BLaER1 treated with 17β-estradiol and CSF1 and Interleukin-3, amounts not matched to agents 10 nM and 100 nM (cell line): ENCODE data around the gene PLIN3.
"Not testable (repeated sequence)": the region's sequence is repeated elsewhere in the genome, so short reads cannot be mapped to it uniquely, and the experiment has no call there.

Source experiments
- H3K27ac ChIP-seq, 11 experiments: shearing (Covaris generic); formaldehyde crosslinking; 2 replicates each; pipeline ENCODE4 v1.8.1; 2022
- H3K27me3 ChIP-seq, 11 experiments: shearing (Covaris generic); formaldehyde crosslinking; 2 replicates each; pipeline ENCODE4 v1.8.1; 2022
- H3K36me3 ChIP-seq, 11 experiments: shearing (Covaris generic); formaldehyde crosslinking; 2 replicates each; pipeline ENCODE4 v1.8.1; 2022
- H3K4me1 ChIP-seq, 10 experiments: shearing (Covaris generic); formaldehyde crosslinking; 2 replicates each; pipeline ENCODE4 v1.8.1; 2022
- H3K4me2 ChIP-seq, 11 experiments: shearing (Covaris generic); formaldehyde crosslinking; 2 replicates each; pipeline ENCODE4 v1.8.1; 2022
- H3K4me3 ChIP-seq, 10 experiments: shearing (Covaris generic); formaldehyde crosslinking; 2 replicates each; pipeline ENCODE4 v1.8.1; 2022
- H3K9ac ChIP-seq, 11 experiments: shearing (Covaris generic); formaldehyde crosslinking; 2 replicates each; pipeline ENCODE4 v1.8.1; 2022
- H3K9me3 ChIP-seq, 11 experiments: shearing (Covaris generic); formaldehyde crosslinking; replicated peaks in 1 of 11; 2 replicates each; pipeline ENCODE4 v1.8.1; 2022
- H4K20me1 ChIP-seq, 11 experiments: shearing (Covaris generic); formaldehyde crosslinking; 2 replicates each; pipeline ENCODE4 v1.8.1; 2022
- Cebpa-rat ChIP-seq, 11 experiments: shearing (Covaris generic); IDR thresholded peaks; 2 replicates each; pipeline ENCODE4 v1.8.1; 2022

The PLIN3 gene

DNA sequence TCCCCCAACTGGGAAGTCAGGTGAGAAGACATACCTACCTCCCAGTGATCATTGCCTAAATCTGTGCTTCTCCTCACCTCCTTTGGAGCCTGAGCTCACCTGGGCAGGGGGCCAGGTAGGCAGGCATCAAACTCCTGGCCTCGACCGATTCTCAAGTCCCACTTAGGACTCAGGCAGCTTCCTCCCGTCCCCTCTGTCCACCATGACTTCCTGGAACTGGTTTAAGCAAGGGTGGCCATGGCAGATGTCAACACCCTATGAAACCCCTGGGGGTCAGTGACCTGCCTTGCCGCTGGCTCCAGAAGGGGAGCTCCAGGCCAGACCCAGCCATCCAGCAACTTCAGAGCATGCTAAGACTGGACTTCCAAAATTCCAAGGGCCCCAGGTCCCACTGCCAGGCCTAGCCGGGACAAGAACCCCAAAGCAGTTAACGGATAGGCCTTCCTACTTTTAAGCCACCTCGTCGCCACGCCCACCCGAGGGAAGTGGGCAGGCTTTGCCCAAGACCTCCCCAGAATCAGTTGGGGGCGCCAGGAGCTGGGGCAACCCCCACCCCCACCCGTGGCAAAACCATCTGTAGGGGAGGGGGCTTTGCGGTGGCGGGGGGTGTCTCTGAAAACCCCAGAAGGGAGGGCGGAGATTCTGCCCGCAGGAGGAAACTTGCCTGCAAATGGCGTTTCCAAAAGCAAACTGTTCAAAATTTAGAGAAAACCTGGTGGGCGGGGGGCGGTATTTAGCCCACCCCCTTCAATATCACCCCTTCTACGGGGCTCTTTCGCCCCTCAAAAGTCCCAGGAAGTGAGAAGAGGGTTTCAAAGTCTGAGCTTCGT is 657 bp downstream of the PLIN3 start:
- H3K4me1 ChIP-seq = peaks cover 67 to 87% (median 81%) of the 10 kb centered on the region in 10 experiments
- TF ChIP-seq Cebpa-rat (IDR thresholded peaks at IDR 0.05) = no peak
- peaks cover 5 to 52% (median 18%) of the 10 kb centered on the region in 11 experiments; a peak in 16 of 22 replicates for H4K20me1 ChIP-seq
- peaks cover 7 to 23% (median 11%) of the 10 kb centered on the region in 11 experiments; a peak in 21 of 22 replicates for H3K36me3 ChIP-seq
- H3K9me3 ChIP-seq = no peaks in the 10 kb centered on the region
- H3K27me3 ChIP-seq = no peaks in the 10 kb centered on the region
- H3K4me2 ChIP-seq = peak overlapping the region; percentile 82 to 99 (median 97)
- peak overlapping the region; percentile 78 to 89 (median 84) for H3K9ac ChIP-seq
- peak overlapping the region; percentile 72 to 95 (median 84) for H3K4me3 ChIP-seq
- H3K27ac ChIP-seq = peak overlapping the region; percentile 63 to 86 (median 80); a peak in 21 of 22 replicates

DNA sequence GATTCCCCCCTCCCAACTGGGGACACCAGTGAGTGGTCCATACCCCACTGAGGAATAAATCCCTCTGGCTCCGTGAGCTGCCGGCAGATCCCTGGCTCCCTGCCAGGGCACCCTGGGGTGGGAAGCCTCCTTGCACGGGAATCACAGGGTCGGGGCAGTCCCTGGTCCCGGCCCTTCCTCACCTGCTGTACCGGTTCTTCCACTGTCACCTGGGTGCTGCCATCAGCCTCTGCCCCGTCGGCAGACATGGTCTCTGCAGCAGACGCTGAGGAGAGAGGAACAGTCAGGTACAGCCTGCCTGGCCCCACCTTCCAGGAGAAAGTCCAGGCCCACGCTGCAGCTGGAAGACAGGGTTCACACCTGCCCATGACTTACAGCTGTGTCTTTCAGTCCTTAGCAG is 6.3 kb downstream of the PLIN3 start:
- peak overlapping the region in 1 of 11 experiments; percentile 24; a peak in 1 of 22 replicates for H3K9ac ChIP-seq
- H3K4me2 ChIP-seq = peak overlapping the region in 9 of 11 experiments; percentile 19 to 68 (median 60); a peak in 10 of 22 replicates
- H3K27ac ChIP-seq = peak overlapping the region in 4 of 11 experiments; percentile 12 to 64 (median 36); a peak in 6 of 22 replicates

DNA sequence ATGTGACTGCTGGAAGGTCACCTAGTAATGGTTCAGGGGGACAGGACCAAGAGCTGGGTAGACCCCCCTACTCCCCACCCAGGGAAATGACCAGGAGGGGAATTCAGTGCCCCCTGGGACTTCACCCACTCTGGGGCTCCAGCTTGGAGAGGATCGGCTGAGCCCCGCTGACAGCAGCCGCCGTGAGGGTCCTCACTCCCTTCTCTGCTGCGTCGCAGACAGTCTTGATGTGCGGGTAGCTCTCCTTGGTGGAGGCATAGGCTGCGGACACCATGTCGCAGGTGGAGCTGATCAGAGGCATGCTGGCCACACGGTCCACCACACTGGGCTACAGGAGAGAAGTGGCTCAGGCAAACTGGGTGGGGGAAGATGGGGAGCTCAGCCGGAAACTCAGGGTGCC is 7.8 kb downstream of the PLIN3 start:
- peaks cover 0 to 88% (median 11%) of the 10 kb centered on the region in 11 experiments; a peak in 14 of 22 replicates for H4K20me1 ChIP-seq
- no peaks in the 10 kb centered on the region for H3K9me3 ChIP-seq
- H3K36me3 ChIP-seq = peaks cover 76 to 91% (median 81%) of the 10 kb centered on the region in 11 experiments
- no peak for TF ChIP-seq Cebpa-rat (IDR thresholded peaks at IDR 0.05)
- peaks cover 15 to 48% (median 47%) of the 10 kb centered on the region in 10 experiments for H3K4me1 ChIP-seq
- H3K4me3 ChIP-seq = no peak overlapping the region
- H3K4me2 ChIP-seq = peak overlapping the region in 8 of 11 experiments; percentile 6 to 68 (median 60); a peak in 15 of 22 replicates
- no peaks in the 10 kb centered on the region for H3K27me3 ChIP-seq
- H3K9ac ChIP-seq = peak overlapping the region in 7 of 11 experiments; percentile 18 to 44 (median 36); a peak in 7 of 22 replicates
- H3K27ac ChIP-seq = peak overlapping the region in 8 of 11 experiments; percentile 25 to 64 (median 44); a peak in 14 of 22 replicates

More for the DNA sequence above, 6.3 kb downstream of the PLIN3 start:
- Histone ChIP-seq H4K20me1 (peaks cover under 1 to 90% (median 14%) of the 10 kb centered on the region in 11 experiments; a peak in 16 of 22 replicates), H3K4me3 (no peak overlapping the region), H3K36me3 (peaks cover 63 to 80% (median 67%) of the 10 kb centered on the region in 11 experiments), H3K27me3 (no peaks in the 10 kb centered on the region), H3K9me3 (no peaks in the 10 kb centered on the region), H3K4me1 (peaks cover 29 to 62% (median 62%) of the 10 kb centered on the region in 10 experiments)
- no peak for TF ChIP-seq Cebpa-rat (IDR thresholded peaks at IDR 0.05)

DNA sequence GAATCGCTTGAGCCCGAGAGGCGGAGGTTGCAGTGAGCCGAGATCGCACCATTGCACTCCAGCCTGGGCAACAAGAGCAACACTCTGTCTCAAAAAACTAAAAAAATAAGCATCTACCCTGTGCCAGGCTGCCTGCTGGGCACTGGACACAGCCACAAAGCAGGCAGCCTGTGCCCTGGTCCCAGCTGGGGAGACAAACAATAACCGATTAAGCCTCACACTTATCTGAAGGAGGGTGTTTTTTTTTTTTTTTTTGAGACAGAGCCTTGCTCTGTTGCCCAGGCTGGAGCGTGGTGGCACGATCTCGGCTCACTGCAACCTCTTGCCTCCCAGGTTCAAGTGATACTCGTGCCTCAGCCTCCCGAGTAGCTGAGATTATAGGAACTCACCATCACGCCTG is 11.0 kb downstream of the PLIN3 start:
- not testable (repeated sequence) for H3K27me3 ChIP-seq, H3K4me3 ChIP-seq, H3K9me3 ChIP-seq, H3K27ac ChIP-seq, H3K4me2 ChIP-seq, H3K9ac ChIP-seq
- H4K20me1 ChIP-seq = peaks cover 0 to 88% (median 14%) of the 10 kb centered on the region in 11 experiments; a peak in 14 of 22 replicates
- peaks cover 89 to 100% (median 98%) of the 10 kb centered on the region in 11 experiments for H3K36me3 ChIP-seq
- H3K4me1 ChIP-seq = peaks cover 0 to 32% (median 30%) of the 10 kb centered on the region in 10 experiments; a peak in 17 of 20 replicates

DNA sequence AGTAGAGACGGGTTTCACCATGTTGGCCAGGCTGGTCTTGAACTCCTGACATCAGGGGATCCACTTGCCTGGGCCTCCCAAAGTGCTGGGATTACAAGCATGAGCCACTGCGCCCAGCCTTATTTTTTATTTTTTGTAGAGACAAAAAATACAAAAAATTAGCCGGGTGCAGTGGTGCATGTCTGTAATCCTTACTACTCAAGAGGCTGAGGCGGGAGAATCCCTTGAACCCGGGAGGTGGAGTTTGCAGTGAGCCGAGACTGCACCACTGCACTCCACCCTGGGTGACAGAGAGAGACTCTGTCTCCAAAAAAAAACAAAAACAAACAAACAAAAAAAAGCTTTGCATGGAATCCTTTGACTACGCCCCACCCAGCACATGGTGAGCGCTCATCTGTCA is 14.0 kb downstream of the PLIN3 start:
- H3K27ac ChIP-seq, H3K4me3 ChIP-seq, H3K4me2 ChIP-seq, H3K9me3 ChIP-seq, H3K27me3 ChIP-seq: not testable (repeated sequence)
- H3K36me3 ChIP-seq = peaks cover 86 to 100% (median 98%) of the 10 kb centered on the region in 11 experiments
- 0 out of 22 replicates have a peak overlapping the region, but pooled peaks of 1 of the 11 experiments have one; percentile 3 for H3K9ac ChIP-seq
- peaks cover 0 to 87% (median 8%) of the 10 kb centered on the region in 11 experiments; a peak in 12 of 22 replicates for H4K20me1 ChIP-seq
- peaks cover 0 to 29% (median 12%) of the 10 kb centered on the region in 10 experiments; a peak in 14 of 20 replicates for H3K4me1 ChIP-seq

DNA sequence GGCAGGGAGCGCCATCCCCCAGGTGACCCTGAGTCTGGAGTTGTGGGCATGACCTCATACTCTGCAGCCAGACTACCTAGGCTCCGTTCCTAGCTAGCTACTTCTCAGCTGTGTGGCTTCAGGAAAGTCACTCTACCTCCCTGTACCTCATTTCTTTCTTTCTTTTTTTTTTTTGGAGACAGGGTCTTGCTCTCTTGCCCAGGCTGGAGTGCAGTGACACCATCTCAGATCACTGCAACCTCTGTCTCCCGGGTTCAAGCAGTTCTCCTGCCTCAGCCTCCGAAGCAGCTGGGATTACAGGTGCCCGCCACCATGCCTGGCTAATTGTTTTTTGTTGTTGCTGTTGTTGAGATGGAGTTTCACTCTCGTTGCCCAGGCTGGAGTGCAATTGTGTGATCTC is 15.0 kb downstream of the PLIN3 start:
- Histone ChIP-seq H3K9me3 (no peaks in the 10 kb centered on the region), H3K9ac (no peak overlapping the region), H3K4me3 (no peak overlapping the region), H4K20me1 (peaks cover 0 to 90% (median 8%) of the 10 kb centered on the region in 11 experiments; a peak in 12 of 22 replicates), H3K4me2 (no peak overlapping the region; a peak in 1 of 22 replicates), H3K4me1 (peaks cover 0 to 29% (median 12%) of the 10 kb centered on the region in 10 experiments; a peak in 14 of 20 replicates), H3K27me3 (no peaks in the 10 kb centered on the region), H3K36me3 (peaks cover 87 to 100% (median 98%) of the 10 kb centered on the region in 11 experiments), H3K27ac (no peak overlapping the region)
- no peak for TF ChIP-seq Cebpa-rat (IDR thresholded peaks at IDR 0.05)

DNA sequence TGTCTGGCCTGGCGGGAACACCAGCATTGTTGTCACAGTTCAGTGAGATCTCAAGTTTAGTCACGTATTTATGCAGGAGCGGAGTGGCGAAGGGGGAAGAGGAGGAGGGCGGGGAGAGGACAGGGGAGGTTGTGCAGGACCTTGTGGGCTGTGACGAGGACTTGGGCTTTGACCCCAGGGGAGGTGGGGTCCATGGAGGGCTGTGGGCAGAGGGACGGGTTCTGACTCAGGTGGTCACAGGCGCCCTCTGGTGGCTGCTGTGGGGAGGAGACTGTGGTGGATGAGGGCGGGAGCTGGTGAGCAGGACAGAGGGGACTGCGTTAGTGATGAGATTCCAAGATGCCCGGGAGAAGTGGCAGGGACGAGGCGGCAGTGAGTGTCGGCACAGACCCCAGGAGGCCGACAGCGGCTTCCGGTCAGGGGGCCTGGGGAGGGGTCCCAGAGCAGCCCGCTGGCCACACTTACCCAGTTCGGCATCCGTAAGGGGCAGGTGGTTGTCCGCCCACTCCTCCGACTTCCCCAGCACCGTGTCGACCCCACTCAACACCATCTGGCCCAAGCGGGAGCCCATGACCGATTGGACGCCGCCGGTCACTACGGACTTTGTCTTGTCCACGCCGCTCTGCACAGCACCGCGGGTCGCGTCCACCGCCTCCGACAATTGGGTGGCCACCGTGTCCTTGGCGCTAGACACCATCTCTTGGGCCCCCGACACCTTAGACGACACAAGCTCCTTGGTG is 15.7 kb downstream of the PLIN3 start:
- Histone ChIP-seq H3K27ac (no peak overlapping the region), H3K36me3 (peaks cover 86 to 100% (median 98%) of the 10 kb centered on the region in 11 experiments), H3K9ac (no peak overlapping the region), H3K27me3 (no peaks in the 10 kb centered on the region), H3K4me3 (no peak overlapping the region), H3K4me1 (peaks cover 0 to 29% (median 12%) of the 10 kb centered on the region in 10 experiments; a peak in 14 of 20 replicates), H4K20me1 (peaks cover 0 to 89% (median 8%) of the 10 kb centered on the region in 11 experiments; a peak in 12 of 22 replicates), H3K9me3 (no peaks in the 10 kb centered on the region), H3K4me2 (peak overlapping the region in 6 of 11 experiments; percentile 4 to 53 (median 38); a peak in 10 of 22 replicates)
- no peak for TF ChIP-seq Cebpa-rat (IDR thresholded peaks at IDR 0.05)

DNA sequence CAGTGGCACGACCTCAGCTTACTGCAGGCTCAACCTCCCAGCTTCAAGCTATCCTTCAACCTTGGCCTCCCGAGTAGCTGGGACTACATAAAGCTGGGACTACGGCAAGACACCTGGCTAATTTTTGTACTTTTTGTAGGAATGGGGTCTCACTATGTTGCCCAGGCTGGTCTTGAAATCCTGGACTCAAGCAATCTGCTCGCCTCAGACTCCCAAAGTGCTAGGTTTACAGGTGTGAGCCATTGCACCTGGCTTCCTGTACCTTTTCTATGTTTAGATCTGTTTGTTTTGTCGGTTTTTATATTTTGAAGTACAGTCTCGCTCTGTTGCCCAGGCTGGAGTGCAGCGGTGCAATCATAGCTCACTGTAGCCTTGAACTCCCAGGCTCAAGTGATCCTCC is 18.4 kb downstream of the PLIN3 start:
- no peaks in the 10 kb centered on the region for H3K9me3 ChIP-seq
- H3K4me2 ChIP-seq = no peak overlapping the region
- no peak overlapping the region for H3K4me3 ChIP-seq

More for the DNA sequence above, 18.4 kb downstream of the PLIN3 start:
- peaks cover 0 to 72% (median 8%) of the 10 kb centered on the region in 11 experiments; a peak in 12 of 22 replicates for H4K20me1 ChIP-seq
- H3K4me1 ChIP-seq = peaks cover 0 to 29% (median 12%) of the 10 kb centered on the region in 10 experiments; a peak in 15 of 20 replicates
- no peaks in the 10 kb centered on the region for H3K27me3 ChIP-seq
- H3K36me3 ChIP-seq = peaks cover 84 to 100% (median 97%) of the 10 kb centered on the region in 11 experiments
- TF ChIP-seq Cebpa-rat (IDR thresholded peaks at IDR 0.05) = no peak
- H3K27ac ChIP-seq = no peak overlapping the region
- H3K9ac ChIP-seq = no peak overlapping the region
